Bronchial epithelial cell (primary cell): Measurements from ENCODE around the gene HOXA4. TPM values are rescaled to one million over a fixed set of nuclear protein-coding genes. Genes with fewer than 3 reads are reported as not detected.

Source experiments
- DNase-seq: peaks from one replicate; pipeline ENCODE4 v3.0.0-alpha.2; 2010; ENCODE audit warnings: low read depth
- FAIRE-seq: peaks from 2 replicates; lab custom pipeline; 2011; peaks lifted over from hg19 to GRCh38; lab: Jason Lieb, UNC
- H3K27me3 ChIP-seq: 2 replicates; pipeline ENCODE4 v1.5.1; 2011; ENCODE audit warnings: low read length; ENCODE audit not compliant: control insufficient read depth, insufficient read depth
- H3K36me3 ChIP-seq: 2 replicates; pipeline ENCODE4 v1.5.1; 2011; ENCODE audit warnings: low read length; ENCODE audit not compliant: control insufficient read depth, insufficient read depth
- H3K4me3 ChIP-seq: 2 replicates; pipeline ENCODE4 v1.5.1; 2011; ENCODE audit warnings: mild to moderate bottlenecking, low read depth, low read length, control low read depth
- total RNA-seq: library from RNA; depleted of rRNA; stranded (reverse); fragments of >200 nt; gene quantifications from 2 replicates; pipeline ENCODE4 v1.2.1, GENCODE V29; 2014
- TF ChIP-seq, protein P1 (sequence below): IDR thresholded peaks from 2 replicates; pipeline ENCODE4 v1.5.1; 2011; ENCODE audit warnings: mild to moderate bottlenecking, moderate library complexity, low read length, control low read depth, inconsistent platforms; ENCODE audit not compliant: insufficient read depth, severe bottlenecking

Gene HOXA4
- total RNA-seq, result not detected in 2 replicates

DNA sequence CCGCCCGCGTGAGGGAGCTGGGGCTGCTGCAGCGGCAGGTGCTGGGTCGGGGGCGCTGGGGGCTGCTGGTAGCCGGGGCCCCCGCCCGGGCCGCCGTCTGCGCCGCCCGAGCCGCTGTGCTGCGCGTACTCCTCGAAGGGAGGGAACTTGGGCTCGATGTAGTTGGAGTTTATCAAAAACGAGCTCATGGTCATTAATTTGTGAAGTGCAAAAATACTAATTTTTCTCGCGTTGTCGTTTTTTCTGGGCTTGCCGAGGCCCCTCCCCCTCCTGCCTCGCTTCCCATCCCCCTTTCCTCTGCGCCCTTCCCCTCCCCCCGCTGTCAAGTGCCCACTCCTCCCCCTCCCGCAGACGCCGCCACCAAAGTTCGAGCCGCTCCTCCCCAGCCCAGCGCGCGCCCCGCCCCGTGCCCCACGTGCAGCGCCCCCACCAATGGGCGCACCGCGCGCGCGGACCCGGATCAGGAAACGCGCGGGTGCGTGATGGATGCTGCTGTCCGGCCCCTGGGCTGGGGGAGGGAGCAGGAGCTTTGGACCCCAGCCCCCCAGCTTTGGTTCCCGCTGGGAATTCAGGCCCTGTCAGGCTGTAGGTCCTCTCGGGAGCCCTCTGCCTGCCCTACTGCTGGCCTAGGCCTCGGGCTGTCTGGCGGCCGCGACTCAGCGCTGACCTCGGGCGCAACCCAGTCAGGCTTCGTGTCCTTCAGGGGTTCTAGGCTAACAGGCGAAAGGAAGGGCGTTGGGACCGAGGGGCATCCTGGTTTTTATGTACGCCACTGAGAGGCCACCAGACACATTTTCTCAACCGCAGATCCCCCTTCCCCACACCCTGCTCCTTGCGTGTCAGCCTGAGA is at the start of gene HOXA4:
TSS of gene HOXA4 (minus strand) at position 218 of the 850 bp plus-strand sequence. CDS start at position 194, 24 bp downstream.
- no peak for FAIRE-seq
- Histone ChIP-seq H3K4me3 (peak within 1 kb of the TSS; percentile 18), H3K36me3 (no peaks in the 10 kb centered on the region), H3K27me3 (peaks cover 62% of the 10 kb centered on the region)
- DNase-seq, result no peak
- TF ChIP-seq, protein P1, sequence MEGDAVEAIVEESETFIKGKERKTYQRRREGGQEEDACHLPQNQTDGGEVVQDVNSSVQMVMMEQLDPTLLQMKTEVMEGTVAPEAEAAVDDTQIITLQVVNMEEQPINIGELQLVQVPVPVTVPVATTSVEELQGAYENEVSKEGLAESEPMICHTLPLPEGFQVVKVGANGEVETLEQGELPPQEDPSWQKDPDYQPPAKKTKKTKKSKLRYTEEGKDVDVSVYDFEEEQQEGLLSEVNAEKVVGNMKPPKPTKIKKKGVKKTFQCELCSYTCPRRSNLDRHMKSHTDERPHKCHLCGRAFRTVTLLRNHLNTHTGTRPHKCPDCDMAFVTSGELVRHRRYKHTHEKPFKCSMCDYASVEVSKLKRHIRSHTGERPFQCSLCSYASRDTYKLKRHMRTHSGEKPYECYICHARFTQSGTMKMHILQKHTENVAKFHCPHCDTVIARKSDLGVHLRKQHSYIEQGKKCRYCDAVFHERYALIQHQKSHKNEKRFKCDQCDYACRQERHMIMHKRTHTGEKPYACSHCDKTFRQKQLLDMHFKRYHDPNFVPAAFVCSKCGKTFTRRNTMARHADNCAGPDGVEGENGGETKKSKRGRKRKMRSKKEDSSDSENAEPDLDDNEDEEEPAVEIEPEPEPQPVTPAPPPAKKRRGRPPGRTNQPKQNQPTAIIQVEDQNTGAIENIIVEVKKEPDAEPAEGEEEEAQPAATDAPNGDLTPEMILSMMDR, result no peak

DNA sequence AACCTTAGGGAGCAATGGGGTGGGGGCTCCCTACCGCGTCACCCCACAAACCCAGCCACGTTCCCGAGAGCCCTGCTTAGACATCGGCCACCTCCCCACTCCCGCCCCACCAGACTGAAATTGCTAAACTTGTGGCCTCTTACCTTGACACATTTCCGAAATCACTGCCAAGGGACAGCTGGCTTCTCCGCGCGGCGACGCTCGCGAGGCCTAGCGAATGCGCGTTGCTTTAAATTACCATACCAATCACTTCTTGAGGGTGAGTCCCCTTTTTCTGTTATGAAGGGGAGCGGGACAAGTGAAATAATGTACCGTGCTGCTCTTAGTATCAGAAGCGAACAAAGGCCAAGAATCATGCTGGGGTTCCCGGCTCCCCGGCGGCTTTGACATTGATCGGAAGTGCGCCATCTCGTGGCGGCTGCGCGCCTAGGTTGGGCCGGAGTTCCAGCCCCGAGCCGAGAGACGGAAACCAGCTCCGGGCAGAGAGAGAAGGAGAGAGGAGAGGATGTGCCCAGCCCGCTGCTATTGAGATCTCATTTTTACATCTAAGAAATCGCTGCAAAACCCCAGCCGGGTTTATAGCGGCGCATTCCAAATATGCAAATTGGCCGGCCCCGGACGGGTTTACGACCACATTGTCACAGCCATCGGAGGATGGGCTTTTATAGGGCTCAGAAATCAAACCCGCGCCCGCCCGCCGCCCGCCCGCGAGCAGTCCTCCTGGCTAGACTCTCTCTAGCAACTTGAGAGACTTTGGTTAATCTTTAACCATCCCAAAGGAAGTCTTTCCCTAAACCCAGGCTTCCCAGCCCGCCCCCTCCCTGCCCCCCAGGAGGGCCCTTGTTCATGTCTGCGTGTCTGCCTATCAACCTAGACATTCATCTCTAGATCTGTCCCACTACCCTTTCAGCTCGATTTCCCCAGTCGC is 49.2 kb upstream of the HOXA4 start:
- TF ChIP-seq, protein P1, result peak; percentile 82
- no peak for FAIRE-seq
- no peak for DNase-seq
- H3K4me3 ChIP-seq, result no peak overlapping the region
- no peaks in the 10 kb centered on the region for H3K36me3 ChIP-seq
- peaks cover 68% of the 10 kb centered on the region for H3K27me3 ChIP-seq

DNA sequence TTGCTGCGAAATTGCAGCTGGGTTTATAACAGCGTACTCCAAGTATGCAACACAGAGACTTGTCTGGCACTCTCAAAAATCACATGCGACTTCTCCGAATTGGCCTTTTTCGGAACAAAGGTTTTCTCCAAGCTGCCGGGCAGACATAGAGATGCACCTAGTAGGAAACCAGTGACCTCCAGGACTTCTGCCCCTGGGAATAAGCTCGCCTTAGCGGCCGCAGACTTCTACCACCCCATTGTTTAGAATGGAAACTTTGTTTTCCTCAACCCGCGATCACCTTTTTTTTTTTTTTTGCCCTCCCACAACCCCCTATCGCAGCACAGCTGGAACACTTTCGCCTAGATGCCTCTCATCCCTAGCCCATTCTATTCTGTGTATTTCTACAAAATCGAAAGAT is 48.5 kb upstream of the HOXA4 start:
- FAIRE-seq (no peak), DNase-seq (no peak)
- TF ChIP-seq, protein P1, result no peak
- no peaks in the 10 kb centered on the region for H3K36me3 ChIP-seq
- no peak overlapping the region for H3K4me3 ChIP-seq
- peaks cover 69% of the 10 kb centered on the region for H3K27me3 ChIP-seq

DNA sequence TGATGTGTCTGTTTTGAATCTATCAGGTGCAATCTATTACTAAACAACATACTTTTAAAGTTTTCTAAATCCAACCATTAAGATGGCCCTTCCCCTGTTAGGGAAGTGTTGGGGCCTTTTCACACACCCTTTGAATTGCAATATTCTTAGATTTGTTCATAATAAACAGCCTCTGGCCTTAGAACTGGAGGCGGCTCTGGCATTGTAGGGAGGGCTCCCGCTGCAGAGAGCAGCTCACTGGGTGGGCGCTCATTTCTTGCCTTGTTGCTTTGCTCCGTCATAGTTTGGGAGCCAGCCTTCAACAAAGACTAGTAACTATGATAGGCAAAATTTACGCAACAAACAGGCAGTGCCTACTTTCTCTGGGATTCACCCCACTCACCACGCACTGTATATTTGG is 47.8 kb upstream of the HOXA4 start:
- no peak overlapping the region for H3K4me3 ChIP-seq
- TF ChIP-seq, protein P1, result no peak
- DNase-seq (no peak), FAIRE-seq (no peak)
- H3K36me3 ChIP-seq, result no peaks in the 10 kb centered on the region
- peaks cover 64% of the 10 kb centered on the region for H3K27me3 ChIP-seq

DNA sequence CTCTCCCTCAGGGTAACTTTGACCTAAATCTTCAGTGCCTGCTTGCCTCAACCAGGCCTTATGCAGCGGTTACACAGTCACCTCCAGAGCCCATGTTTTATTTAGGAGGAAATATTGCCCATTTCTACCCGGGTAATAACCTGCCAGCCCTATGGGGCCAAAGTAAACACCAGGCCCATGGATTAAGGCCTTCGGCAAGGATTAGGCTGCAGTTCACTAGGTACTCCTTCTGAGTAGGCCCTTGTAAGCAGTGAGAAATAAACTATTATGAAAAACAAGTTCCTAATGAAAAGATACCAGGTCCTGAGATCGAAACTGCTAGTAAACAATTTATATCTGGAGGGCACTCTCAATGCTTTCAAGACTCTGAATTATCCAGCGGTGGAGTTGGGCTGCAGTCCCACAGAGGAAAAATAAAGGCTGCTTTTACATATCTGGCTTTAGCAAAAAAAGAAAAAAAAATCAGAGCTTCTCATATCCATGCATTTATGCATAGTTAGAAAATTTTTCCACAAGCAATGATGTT is 47.3 kb upstream of the HOXA4 start:
- FAIRE-seq (no peak), DNase-seq (no peak)
- Histone ChIP-seq H3K36me3 (no peaks in the 10 kb centered on the region), H3K4me3 (no peak overlapping the region), H3K27me3 (peaks cover 63% of the 10 kb centered on the region)
- TF ChIP-seq, protein P1, result no peak
